Midbrain (tissue), 1 donor: Measurements from ENCODE around the gene ZNF747.

Source experiments
- DNase-seq: peaks from one replicate; lab custom pipeline; 2025; lab: John Stamatoyannopoulos, UW

The ZNF747 gene

DNA sequence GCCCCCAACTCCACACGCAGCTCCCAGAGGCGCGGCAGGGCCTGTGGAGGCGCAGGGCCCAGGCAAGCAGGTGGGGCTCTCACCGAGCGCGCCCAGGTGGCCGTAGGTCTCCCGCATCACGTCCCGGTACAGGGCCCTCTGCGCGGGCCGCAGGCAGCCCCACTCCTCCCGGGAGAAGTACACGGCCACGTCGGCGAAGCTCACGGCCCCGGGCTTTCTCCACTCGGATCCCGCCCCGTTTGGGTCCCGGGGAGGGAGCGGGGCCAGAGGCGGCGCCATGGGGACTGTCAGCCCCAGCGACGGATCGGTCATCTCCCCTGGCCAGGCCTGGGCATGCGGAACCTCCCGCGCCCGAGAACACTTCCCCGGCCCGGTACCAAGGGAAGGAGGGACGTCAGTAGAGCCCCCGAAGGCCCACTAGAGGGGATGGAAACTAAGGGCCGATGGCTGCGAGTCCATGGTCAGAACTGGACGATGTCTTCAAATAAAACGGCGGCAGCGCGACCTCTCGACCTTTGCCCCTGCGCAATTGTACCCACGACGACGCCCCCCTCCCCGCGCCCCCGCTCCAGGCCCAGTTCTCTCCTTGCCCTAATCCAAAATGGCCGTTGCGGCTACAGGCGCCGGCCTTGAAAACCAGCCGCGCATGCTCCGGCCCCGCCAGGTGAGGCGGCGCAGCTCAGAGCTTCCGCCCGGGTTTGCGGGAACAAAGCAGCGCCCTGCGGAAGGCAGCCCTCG lies at the start of gene ZNF747:
TSS of gene ZNF747 (minus strand) at position 491 of the 738 bp plus-strand sequence. CDS start at position 312, 179 bp downstream.
- peak; percentile 96 for DNase-seq

DNA sequence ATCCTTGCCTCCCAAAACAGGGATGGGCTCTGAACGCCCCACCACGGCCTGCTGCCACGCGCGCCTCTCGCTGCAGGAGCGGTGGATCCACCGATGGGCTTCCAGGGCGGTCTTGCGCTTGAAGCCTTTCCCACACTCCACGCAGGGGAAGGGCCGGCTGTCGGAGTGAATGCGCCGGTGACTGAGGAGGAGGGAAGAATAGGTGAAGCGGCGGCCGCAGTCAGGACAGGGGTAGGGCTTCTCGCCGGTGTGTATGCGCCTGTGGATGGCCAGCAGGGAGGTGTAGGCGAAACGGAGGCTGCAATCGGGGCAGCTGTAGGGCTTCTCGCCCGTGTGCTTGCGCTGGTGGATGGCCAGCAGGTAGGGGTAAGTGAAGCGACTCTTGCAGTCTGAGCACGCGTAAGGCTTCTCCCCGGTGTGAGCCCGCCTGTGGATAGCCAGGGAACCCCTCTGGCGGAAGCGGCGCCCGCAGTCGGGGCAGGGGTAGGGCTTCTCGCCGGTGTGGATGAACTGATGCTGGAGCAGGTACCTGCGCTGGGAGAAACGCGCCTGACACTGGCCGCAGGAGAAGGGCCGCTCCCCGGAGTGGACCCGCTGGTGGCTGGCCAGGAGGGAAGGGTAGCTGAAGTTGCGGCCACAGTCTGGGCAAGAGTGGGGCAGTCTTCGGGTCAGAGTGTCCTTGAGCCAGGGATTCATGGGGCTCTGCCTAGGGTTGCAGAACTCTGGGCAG lies 48.1 kb upstream of the ZNF747 start:
- DNase-seq: no peak

DNA sequence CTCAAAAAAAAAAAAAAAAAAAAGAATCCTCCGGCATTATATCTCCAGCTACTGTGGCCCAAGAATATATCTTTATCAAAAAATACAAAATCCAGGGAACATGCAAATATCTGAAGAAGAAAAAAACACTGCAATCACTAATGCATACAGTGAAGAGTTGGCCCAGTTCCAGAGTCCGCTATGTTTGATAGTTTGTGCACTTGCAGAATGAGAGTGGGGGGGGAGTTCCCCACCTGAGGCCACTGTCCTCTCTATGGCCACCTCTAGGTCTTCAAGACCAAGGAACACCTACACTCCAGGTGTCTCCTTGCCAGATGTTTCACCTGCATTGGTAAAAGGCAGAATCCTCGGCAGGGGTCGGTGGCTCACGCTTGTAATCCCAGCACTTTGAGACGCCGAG lies 46.8 kb upstream of the ZNF747 start:
- no peak for DNase-seq

DNA sequence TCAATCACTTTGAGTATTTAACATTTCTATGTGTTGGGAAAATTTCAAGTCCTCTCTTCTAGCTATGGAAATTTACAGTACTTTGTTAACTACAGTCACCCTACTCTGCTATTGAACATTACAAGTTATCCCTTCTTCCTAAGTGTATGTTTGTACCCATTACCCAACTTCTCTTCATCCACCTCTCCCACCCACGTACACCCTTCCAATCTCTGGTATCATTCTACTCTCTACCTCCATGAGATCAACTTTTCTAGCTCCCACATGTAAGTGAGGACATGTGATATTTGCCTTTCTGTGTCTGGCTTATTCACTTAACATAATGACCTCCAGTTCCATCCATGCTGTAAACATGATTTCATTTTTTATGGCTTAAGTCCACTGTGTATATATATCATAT lies 40.0 kb upstream of the ZNF747 start:
- DNase-seq: no peak

DNA sequence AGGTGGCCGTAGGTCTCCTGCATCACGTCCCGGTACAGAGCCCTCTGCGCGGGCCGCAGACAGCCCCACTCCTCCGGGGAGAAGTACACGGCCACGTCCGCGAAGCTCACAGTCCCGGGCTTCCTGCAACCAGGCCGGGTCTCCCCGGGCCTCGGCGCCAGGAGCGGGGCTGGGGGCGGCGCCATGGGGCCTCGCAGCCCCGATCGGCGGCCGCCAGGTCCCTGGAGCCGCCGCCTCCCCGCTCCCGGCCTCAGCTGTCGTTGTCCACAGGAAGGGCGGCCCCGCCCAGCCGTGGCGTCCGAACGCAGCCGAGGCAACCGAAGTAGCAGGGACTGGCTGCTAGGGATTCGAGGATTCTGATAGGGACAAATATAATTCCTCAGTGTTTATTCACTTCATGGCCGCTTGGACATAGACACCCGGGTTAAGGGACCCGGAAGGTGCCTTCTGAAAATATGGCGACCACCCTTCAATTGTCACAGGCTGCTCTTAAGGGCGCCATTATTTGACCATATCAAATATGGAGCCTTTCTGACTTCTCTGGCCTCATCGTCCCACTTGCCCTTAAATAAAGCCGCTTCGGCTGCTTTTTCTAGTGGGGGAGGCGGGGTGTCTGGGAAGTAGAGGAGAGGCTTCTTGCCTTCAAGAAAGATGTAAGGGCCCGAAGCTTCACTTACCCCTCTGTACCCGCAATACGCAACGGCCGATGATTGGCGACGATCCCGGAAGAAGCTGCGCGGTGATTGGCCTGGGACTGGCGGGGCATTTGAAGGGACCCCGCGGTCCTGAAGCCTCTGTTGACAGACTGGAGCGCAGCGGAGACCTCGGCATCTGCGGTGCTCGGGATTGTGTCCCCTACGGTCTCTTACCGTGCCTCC lies 37.0 kb upstream of the ZNF747 start, which contains the start of gene ZNF688:
TSS of gene ZNF688 (minus strand) at position 270 of the 878 bp plus-strand sequence. CDS start at position 185, 85 bp downstream.
- DNase-seq: peak; percentile 97

DNA sequence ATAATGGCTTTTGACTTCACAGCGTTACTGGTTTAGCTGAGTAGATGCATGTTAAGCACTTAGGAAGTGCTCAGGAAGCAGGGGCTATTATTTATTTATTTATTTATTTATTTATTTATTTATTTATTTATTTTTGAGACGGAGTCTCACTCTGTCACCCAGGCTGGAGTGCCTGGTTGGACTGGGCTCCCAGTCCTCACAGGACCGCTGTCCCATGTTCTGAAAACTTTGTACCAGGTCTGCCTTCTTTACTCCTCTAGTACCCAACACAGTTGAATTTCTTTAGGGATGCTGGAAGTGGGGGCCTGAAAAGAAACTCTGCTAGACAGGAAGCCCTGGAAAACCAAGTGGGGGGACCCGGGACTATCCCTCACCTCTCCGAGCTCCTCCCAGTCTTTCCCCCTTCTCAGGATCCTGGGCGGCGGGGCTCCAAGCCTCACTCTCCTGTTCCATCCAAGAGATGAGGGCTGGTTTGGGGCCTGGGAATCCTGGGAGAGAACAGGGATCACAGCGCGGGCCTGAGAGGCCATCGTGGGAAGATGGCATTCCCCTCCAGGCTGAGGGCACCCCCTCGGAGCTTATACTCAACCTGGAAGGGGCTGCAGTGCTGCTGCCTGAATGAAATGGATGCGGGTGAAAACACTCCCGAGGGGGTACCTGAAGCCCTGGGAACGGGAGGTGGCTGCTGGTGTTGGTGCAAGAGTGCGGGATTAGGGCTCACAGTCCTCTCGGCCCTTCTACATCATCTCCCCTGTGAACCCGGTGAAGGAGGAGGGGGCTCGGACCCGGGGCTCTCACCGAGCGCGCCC lies 36.2 kb upstream of the ZNF747 start:
- DNase-seq: peak; percentile 35

DNA sequence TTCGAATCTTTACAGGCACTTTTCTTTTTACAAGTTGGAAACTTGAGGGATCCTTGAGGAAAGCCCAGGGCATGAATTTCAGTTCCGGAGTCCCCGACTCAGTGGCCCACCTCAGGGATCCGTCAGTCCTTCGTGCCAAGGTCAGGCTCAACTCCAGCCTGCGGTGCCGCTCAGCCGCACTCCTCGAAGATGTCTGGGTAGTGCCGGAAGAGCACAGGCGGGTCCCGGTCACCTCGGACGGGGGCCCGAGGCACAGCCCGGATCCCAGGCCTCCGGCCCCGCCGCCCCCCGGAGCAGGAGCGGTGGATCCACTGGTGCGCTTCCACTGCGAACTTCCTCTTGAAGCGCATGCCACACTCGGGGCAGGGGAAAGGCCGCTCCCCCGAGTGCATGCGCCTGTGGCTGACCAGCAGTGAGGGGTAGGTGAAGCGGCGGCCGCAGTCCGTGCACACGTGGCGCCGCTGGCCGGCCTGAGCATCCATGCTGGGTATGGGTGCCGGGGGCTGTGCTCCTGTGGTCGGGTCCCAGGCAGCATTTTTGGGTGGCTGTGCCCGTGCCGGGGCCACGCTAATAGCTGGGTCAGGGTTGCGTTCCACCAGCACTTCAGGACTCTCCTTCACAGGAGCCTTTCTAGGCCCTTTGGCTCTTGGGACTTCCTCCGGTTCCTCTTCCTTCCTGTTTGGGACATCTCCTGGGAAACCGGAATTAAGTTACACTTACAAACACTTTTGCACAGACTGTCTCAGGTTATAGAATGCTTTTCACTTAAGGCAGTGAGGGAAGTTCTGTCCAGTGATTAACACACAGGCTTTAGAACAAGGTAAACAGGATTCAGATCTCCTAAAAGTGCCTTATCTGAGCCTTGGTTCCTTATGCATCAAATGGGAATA lies 35.3 kb upstream of the ZNF747 start:
- DNase-seq: no peak

DNA sequence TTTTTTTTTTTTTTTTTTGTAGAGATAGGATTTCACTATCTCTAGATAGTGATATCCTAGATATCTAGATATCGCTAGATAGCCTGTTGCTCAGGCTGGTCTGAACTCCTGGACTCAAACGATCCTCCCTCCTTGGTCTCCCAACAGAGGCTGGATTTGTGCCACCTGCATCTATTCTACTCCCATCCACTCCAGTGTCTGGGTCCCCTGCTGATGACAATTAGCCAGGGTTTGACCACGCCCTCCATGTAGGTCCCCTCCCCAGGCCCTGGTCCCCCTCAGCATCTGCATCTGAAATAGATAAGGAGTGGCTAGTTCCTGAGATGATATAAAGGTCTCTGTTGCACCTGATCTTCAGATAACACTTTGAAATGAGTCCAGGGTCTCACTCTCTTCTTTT lies 34.6 kb upstream of the ZNF747 start:
- no peak for DNase-seq

DNA sequence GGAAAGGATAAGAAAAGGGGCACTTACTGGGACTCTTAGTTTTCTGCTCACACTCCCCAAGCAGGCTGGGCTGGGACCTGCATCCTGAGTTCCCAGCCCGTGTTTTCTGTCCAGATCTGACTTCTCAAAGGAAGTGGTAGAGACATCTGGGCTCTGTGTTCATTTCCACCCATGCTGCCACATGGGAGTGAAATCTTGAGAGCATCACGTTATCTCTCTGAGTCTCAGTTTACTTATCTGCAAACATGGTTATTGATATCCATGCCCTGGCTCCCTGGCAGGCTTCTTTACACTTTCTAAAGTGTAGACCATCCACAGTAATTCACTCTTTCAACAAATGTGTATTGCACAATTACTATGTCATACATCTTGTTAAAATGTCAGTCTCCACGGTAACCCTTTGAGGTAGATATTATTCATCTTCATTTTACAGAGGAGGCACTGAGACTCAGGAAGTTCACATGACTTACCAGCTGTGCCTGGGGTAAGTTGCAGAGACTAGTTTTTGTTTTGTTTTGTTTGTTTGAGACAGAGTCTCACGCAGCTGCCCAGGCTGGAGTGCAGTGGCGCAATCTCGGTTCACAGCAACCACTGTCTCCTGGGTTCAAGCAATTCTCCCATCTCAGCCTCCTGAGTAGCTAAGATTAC lies 33.5 kb upstream of the ZNF747 start:
- no peak for DNase-seq

DNA sequence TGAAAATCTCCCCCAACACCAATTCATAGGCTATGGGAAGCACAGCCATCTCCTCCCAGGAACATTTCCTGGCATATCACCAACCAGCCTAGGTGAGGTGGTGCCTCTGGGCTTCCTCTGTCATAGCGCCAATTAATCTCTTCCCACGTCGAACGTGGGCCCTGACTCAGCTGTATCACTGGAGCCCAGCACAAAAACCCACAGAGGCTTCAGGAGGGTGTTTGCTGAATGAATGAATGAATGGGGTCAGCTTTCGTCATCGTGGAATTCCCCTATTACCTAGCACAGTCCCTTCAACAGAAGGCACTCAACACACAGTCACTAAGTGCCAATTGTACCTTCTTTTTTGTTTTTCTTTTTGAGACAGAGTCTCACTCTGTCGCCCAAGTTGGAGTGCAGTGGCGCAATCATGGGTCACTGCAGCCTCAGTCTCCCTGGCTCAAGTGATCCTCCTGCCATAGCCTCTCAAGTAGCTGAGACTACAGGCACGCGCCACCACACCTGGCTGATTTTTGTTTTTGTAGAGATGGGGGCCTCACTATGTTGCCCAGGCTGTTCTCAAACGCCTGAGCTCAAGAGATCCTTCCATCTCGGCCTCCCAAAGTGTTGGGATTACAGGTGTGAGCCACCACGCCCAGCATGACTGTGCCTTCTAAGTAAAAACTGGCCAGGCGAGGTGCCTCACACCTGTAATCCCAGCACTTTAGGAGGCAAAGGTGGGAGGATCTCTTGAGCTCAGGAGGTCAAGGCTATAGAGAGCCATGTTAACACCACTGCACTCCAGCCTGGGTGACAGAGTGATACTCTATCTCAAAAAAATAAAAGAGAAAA lies 32.7 kb upstream of the ZNF747 start:
- no peak for DNase-seq

DNA sequence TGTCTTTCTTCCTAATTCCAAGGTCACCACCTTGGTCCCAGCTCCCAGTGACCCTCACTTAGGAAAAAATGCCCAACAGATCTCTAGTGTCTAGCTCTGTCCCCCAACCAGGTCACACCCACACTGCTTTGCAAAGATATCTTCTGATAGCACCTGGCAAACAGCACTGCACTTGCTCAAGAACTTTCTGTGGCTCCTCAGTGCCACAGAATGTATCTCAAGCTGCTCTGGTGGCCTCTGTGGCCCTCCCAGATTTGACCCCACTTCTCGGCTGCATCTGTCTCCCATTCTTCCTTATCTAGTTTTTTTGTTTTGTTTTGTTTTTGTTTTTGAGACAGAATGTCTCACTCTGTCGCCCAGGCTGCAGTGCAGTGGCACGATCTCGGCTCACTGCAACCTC lies 31.9 kb upstream of the ZNF747 start:
- no peak for DNase-seq

DNA sequence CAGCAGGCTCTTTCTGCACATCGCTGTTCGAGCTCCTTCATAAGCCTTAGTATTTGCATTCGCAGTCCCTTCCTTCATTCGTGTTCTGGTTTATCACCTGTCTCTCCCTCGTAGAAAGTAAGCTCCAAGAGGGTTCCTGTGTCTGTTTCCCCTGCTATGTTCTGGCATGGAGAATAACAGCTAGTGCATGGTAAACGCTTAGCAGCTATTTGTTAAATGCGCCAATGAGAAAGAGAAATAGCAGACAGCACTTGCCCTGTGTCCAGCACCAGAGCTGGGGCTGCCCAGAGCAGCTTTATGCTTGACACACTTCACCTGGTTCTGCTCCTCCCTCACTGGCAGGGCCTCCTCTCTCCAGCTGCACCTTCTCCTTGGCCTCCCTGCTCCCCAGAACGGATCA lies 31.3 kb upstream of the ZNF747 start:
- no peak for DNase-seq

DNA sequence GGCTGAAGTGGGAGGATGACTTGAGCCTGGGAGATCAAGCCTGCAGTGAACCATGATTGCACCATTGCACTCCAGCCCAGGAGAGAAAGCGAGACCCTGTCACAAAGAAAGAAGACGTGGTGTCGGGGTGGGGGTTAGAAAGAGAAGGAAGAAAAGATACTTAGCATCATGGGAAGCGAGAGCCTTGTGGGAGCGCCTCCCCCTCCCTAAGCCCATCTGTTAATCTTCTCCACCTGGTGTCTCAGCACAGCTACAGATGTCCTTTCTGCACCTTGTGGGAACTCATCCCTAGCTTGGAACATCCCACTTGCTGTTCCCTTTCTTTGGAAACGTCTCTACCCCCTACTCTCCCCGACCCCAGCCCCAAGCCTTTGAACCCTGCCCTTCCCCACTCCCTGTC lies 30.9 kb upstream of the ZNF747 start:
- DNase-seq: no peak

DNA sequence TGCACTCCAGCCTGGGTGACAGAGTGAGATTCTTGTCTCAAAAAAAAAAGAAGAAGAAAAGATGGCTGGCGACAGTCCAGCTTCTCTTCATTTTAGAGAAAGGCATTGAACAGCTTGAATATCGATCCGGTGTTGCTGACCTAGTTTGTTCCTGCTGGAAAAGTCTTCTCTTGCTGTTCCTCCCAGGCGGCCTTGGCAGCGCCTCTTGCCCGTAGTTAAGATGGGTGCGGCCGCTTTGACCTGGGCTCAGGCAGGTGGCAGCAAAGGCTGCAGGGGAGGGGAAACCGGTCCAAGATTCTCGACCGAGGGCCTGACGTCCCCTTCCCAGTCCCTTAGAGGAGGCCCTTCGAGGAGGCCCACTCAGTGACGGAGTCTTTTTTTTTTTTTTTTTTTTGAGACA lies 27.4 kb upstream of the ZNF747 start:
- DNase-seq: no peak

DNA sequence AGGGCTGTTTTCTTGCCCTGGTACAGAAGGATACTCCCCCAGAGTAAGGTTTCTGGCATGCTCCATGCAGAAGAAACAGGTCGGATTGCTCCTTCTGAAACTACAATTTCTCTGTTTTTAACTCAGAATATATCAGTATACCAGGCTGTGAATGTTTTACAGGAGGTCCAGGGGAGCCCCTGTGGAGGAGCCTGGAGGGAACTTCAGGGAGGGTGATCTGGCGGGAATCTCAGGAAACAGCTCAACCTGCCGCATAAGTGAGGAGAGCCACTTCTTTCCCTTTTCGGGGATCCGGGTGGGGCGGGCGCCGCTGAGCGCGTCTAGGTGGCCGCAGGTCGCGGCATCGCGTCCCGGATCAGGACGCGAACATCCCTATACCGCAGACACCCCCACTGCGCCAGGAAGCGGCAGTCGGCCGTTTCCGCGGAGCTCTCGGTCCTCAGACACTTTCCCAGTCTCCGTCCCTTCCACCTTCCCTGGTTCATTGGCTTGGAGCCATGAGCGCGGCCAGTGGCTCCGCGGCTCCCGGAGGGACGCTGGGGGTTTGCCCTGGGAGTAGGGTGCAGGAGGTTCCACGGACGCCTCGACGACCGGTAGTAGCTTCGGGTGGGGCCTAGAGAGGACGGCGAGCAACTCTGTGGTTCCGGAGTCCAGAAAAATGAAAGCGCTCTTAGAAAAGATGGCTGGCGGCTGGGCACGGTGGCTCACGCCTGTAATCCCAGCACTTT lies 26.6 kb upstream of the ZNF747 start:
- no peak for DNase-seq

DNA sequence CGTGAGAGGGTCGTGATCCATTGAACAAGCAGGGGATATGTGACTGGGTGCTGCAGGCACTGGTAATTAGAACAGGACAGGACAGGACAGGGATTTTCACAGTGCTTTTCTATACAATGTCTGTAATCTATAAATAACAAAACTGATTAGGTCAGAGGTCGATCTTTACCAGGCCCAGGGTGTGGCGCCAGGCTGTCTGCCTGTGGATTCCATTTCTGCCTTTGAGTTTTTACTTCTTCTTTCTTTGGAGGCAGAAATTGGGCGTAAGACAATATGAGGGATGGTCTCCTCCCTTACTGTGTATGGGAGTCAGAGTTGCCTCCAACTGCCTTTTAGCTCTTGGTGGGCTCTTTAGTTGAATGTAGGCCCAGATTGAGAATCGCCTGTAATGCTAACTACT lies 25.0 kb upstream of the ZNF747 start:
- DNase-seq: no peak

DNA sequence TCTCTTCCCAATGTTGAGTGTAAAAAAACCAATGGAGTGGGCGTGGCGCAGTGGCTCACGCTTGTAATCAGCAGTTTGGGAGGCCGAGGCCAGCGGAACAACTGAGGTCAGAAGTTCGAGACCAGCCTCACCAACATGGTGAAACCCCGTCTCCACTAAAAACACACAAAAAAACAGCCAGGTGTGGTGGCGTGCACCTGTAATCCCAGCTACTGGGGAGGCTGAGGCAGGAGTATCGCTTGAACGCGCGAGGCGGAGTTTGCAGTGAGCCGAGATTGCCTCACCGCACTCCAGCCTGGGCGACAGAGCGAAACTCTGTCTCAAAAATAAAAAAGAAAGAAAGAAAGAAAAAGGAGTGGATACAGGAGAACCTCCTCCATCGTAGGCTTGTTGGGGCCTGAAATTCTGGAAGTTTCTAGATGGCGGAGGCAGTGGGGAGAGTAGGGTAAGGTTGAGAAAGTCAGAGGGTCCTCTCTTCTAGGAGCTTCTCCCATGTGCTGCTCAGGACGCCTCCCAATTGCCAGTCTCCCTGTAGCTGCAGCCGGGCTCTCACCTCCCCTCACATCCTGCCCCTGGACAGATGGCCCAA lies 24.2 kb upstream of the ZNF747 start:
- DNase-seq: no peak
